Kidney tubule cell (primary cell): ENCODE data around the gene LRRC36.

Experiments
- DNase-seq: peaks from one replicate; pipeline ENCODE4 v3.0.0-alpha.2; 2018; ENCODE audit warnings: low spot score

The LRRC36 gene

GRCh38 chr16:67389911-67390815, 63.5 kb downstream of the LRRC36 start:
- DNase-seq, result no peak

- no peak for DNase-seq
Observed at GRCh38 chr16:67390816-67391423, 64.3 kb downstream of the LRRC36 start.

- DNase-seq, result no peak
Observed at GRCh38 chr16:67391424-67392300, 65.0 kb downstream of the LRRC36 start.

DNA sequence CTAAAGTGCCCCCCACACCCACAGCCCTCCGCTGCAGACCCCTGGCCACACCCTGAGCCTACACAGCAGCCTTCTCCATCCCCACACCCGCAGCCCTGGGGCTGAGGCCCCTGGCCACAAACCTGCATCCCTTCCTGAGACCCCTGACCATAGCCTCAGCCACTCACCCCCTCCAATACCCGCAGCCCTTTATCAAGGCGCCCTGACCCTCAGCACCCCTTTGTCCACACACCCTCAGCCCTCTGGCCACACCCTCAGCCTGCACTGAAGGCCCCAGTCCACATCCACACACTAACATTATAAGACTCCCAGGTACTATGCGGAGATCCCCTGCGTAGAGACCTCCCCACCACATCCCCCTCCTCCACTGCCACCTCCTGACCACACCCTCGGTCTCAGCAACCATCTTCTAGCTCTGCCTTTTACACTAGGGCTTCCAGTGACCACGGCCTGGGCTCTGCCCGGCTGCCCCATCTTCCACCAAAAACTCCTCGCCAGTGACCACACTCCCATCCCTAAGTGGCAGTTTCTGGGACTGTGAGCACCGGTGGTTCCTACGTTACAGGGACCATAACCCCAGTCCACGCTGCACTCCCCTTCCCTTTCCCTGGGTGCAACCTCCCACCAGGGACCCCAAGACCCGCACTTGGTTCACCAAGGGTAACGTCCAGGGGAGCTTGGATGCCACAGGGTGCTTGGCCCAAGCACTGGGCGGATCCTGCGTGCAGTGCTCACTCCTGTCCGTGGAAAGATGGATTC, 65.9 kb downstream of the LRRC36 start:
- DNase-seq, result no peak

- peak; percentile 75 for DNase-seq
Observed at GRCh38 chr16:67393111-67393787, 66.6 kb downstream of the LRRC36 start, which contains the start of gene TPPP3. Gene TPPP3 (minus strand): TSS chr16:67393498. CDS start chr16:67391111, 2,387 bp downstream.

DNA sequence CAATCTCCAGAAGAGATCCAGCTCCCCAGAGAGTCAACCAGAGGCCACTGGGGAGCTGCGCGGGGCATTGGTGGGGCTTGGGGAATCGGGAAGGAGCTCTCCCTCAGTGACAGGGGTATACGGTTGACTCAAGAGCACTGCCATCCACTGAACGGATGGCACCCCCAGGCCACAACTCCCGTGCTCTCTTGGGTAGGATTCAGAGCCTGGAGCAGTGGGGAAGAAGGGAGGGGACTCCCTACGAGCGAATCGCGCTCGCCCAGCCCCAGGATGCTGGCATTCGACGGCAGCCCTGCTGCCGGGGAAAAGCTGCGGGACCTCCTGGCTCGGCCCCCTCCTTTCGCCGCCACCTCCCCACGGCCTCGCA, 67.2 kb downstream of the LRRC36 start:
- DNase-seq, result no peak

DNA sequence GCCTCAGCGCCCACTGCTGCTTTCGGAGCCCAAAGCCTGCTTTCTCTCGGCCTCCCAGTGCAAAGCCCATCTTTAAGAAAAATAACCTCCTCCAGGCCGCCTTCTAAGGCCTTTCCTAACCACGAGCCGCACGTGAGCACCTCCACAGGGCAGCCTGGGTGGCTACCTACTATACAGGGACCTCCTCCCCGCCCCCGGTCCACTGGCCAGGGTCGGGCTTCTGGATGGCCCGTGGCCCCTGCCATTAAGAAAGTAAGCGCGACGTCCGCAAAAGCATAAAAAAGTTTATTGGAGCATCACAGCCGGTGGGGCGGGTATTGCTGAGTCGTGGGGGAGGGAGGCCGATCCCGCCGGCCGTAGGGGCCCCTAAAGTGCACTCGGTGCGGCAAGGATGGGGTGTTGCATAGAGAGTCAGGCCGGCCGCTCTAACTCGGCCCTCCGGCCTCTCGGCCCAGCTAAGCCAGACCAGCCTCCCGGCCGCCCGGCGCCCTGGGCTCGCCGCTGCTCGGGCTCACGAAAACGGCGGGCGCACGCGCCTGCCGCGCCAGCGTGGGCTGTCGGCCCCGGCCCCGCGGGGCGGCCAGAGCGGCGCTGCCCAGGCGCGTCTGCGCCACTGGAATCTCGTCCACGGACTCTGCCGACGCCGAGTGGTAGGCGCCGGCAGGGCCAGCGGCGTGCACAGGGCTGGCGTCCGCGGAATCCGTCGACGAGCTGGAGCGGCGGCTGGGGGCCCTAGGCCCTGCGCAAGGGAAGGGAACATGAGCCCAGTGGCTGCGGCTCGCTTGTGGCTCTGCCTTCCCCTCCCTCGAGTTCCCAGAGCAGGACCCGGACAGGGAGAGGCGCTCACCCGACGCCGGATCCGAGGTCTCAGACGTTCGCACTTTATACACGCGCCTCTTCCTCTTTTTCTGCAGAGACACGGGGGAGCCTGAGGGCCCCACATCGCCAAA, 67.8 kb downstream of the LRRC36 start:
- DNase-seq, result no peak

- DNase-seq, result no peak
Observed at GRCh38 chr16:67395105-67395457, 68.5 kb downstream of the LRRC36 start.

DNA sequence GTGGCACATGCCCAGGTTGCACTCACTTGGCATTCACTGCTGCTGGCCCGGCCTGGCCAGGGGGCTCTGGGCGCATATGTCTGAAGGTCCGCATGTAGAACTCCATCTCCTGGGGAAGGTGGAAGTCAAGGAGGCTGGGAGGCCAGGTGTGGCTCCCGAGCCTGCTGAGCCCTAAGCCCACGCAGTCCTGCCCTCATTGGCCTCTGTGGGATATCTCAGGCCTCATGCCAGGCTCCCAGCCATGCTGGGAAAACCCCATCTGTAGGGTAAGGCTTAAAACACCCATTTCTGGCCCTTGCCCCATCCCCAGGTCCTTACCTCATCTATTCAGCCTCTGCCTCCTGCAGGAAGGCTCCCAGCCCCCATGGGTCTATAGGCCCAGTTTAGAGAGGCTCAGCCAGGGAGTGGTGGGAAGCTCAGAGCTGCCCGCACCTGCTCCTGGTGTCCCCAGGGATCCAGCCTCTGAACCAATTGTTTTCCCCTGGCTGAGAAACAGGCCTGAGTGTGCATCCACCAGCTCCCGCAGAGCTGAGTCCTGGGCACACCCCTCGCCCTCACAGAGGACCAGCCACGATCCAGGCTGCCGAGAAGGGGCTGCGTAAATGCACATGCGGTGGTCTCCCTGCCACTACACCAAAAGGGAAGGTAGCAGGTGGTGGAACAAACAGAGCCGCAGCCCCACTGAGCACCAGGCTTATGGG, 69.0 kb downstream of the LRRC36 start:
- DNase-seq, result peak; percentile 47

- DNase-seq, result peak; percentile 90
Observed at GRCh38 chr16:67396159-67397035, 69.8 kb downstream of the LRRC36 start.

DNA sequence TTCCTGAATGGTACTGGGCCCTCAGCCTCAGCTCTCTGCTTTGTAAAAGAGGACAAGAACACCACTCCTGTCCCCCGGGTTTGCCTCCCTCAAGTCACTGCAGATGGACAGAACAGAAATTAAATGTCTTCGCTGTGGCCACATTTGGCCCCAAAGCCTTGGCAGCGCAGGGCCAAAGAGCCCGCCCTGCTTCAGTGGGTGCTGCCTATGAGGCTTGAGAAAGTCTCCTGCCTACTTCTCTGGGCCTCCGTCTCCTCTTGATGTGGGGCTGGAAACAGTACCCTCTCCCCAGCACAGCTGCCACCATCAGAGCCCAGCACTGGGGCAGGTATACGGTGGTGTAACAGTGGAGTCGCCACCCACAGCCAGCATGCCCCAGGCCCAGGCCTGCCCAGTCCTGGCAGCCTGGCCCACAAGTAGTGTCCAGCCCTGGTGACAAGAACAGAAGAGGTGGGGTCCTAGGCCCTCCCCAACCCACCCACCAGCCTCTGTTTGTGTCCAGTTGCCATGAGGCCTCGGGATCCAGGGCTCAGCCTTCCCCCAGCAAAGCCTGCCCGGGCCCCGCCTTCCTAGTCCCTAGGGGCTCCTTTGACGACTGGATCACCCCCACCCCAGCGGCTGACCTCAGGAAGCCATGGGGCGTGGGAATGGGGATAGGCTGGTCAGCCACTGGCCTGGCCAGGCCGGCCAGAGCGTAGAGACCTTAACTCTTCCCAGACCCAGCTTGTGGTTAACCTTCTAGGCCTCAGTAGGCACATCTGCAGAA, 70.6 kb downstream of the LRRC36 start:
- DNase-seq, result no peak

DNA sequence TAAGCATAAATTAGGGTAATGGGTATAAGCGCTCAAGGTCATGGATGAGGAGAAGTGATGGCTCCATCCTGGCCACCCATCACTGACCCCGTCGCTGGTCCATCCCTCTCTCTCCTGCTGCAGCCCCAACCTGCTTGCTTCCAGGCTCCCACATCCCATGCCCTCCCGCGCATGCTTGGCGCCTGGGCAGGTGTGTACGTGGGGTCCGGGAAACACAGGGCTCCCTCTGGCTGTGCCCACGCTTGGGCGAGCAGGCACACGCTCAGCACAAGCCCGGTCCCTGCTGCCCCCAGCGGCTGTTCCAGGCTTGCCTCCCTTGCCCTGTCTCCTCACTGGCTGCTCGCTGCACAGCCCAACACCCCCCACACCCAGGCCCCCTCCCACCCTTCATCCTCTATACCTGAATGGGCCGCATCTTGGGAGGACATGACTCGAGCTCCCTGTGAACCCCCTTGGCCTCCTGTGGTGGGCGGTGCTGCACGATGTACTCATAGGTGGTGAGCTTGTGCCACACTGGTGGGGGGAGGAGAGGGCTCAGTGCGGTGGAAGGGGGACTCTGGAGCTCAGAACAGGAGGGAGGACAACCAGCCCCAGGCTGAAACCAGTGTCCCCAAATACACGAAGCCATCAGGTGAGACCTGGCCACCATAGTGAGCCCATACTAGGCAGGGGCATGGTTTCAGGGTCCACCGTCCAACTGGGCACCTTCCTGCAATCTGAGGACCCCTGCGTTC, 71.4 kb downstream of the LRRC36 start:
- peak; percentile 61 for DNase-seq

- no peak for DNase-seq
Observed at GRCh38 chr16:67398546-67399217, 72.1 kb downstream of the LRRC36 start.

GRCh38 chr16:67399218-67399733, 72.7 kb downstream of the LRRC36 start:
- DNase-seq, result no peak

GRCh38 chr16:67399749-67400704, 73.4 kb downstream of the LRRC36 start:
- no peak for DNase-seq
